HG03342 (cell line): ENCODE data around the gene TBC1D4.
"Not testable (repeated sequence)": the region's sequence is repeated elsewhere in the genome, so short reads cannot be mapped to it uniquely, and the experiment has no call there.

Experiments used
- ATAC-seq: cut with Tn5 transposase; IDR thresholded peaks from one replicate; pipeline ENCODE4 v1.9.1; 2021; ENCODE audit warnings: mild to moderate bottlenecking, moderate library complexity; ENCODE audit not compliant: unreplicated experiment

The TBC1D4 gene

GRCh38 chr13:75365724-75366173, 116.2 kb downstream of the TBC1D4 start:
- ATAC-seq = peak; percentile 94

GRCh38 chr13:75364131-75364713, 117.7 kb downstream of the TBC1D4 start:
- ATAC-seq = no peak

GRCh38 chr13:75363371-75363770, 118.6 kb downstream of the TBC1D4 start:
- no peak for ATAC-seq

- no peak for ATAC-seq
Observed at GRCh38 chr13:75362026-75362425, 119.9 kb downstream of the TBC1D4 start.

- ATAC-seq = no peak
Observed at GRCh38 chr13:75360170-75360569, 121.8 kb downstream of the TBC1D4 start.

GRCh38 chr13:75359266-75359665, 122.7 kb downstream of the TBC1D4 start:
- no peak for ATAC-seq

GRCh38 chr13:75357576-75358289, 124.2 kb downstream of the TBC1D4 start:
- ATAC-seq = peak; percentile 89

GRCh38 chr13:75356421-75356820, 125.5 kb downstream of the TBC1D4 start:
- no peak for ATAC-seq

- ATAC-seq = no peak
Observed at GRCh38 chr13:75355609-75356008, 126.4 kb downstream of the TBC1D4 start.

- ATAC-seq = peak; percentile 67
Observed at GRCh38 chr13:75353781-75354193, 128.2 kb downstream of the TBC1D4 start.

- no peak for ATAC-seq
Observed at GRCh38 chr13:75352641-75353327, 129.2 kb downstream of the TBC1D4 start.

GRCh38 chr13:75351538-75351937, 130.4 kb downstream of the TBC1D4 start:
- not testable (repeated sequence) for ATAC-seq

GRCh38 chr13:75347925-75348324, 134.0 kb downstream of the TBC1D4 start:
- no peak for ATAC-seq

GRCh38 chr13:75347457-75347856, 134.5 kb downstream of the TBC1D4 start:
- ATAC-seq = no peak

- ATAC-seq = no peak
Observed at GRCh38 chr13:75345193-75345592, 136.8 kb downstream of the TBC1D4 start.

GRCh38 chr13:75341028-75341427, 140.9 kb downstream of the TBC1D4 start:
- ATAC-seq = peak; percentile 76

GRCh38 chr13:75339635-75340374, 142.2 kb downstream of the TBC1D4 start:
- no peak for ATAC-seq

- ATAC-seq = no peak
Observed at GRCh38 chr13:75334634-75335447, 147.1 kb downstream of the TBC1D4 start.

- ATAC-seq = no peak
Observed at GRCh38 chr13:75333103-75333502, 148.9 kb downstream of the TBC1D4 start.

- ATAC-seq = no peak
Observed at GRCh38 chr13:75331792-75332349, 150.1 kb downstream of the TBC1D4 start.
